Left lung (tissue), 10 donors: ENCODE measurements around the gene ZNF821. TPM values are rescaled to one million over a fixed set of nuclear protein-coding genes. Genes with fewer than 3 reads are reported as not detected.

Experiments
- ATAC-seq: fragments of 200-7000 bp; cut with Tn5 transposase; one replicate; pipeline ENCODE4 v1.9.1; 2020; ENCODE audit warnings: moderate library complexity
- DNase-seq, 4 donors: peaks; one replicate each; pipeline ENCODE4 v3.0.0-alpha.2; 2013 to 2020
- H3K27ac ChIP-seq, 2 donors: fragments of 200-600 bp; sonication (generic) in 1 of 2; one replicate each; pipeline versions ENCODE4 v1.5.0 to v1.8.0; 2020 to 2021
- H3K27me3 ChIP-seq, 2 donors: fragments of 200-600 bp; sonication (generic) in 1 of 2; one replicate each; pipeline versions ENCODE4 v1.5.0 to v1.8.0; 2020 to 2021
- H3K36me3 ChIP-seq, 2 donors: fragments of 200-600 bp; sonication (generic) in 1 of 2; one replicate each; pipeline versions ENCODE4 v1.5.0 to v1.8.0; 2020 to 2021
- H3K4me1 ChIP-seq, 2 donors: fragments of 200-600 bp; one replicate each; pipeline ENCODE4 v1.8.0; 2021
- H3K4me3 ChIP-seq, 2 donors: fragments of 200-600 bp; sonication (generic) in 1 of 2; one replicate each; pipeline versions ENCODE4 v1.5.0 to v1.8.0; 2020 to 2021; ENCODE audit warnings: mild to moderate bottlenecking in 1 of 2
- H3K9me3 ChIP-seq, 2 donors: fragments of 200-600 bp; sonication (generic) in 1 of 2; one replicate each; pipeline versions ENCODE4 v1.5.0 to v1.8.0; 2020 to 2021
- intact Hi-C, 2 donors: fragments of 100-400 bp; cut with DNase I; formaldehyde crosslinking; loops; one replicate each; pipeline versions ENCODE4 v1.11.2 to v1.14.2; 2022
- polyA plus RNA-seq, 6 donors: library from polyadenylated mRNA; unstranded; fragments of 120-200 nt; gene quantifications; one replicate each; pipeline ENCODE4 v1.2.1, GENCODE V29; 2013; ENCODE audit not compliant: insufficient read length in 6 of 6
- total RNA-seq, 2 donors: library from RNA; stranded (reverse); fragmentation: NEBNext Ultra II Directional; extraction: Animal tissue kit (Norgen Biotek cat#: 25700); gene quantifications; one replicate each; pipeline ENCODE4 v1.2.1, GENCODE V29; 2021
- TF ChIP-seq, protein P1 (sequence below), 2 donors: fragments of 200-600 bp; sonication (generic) in 1 of 2; IDR thresholded peaks; one replicate each; pipeline versions ENCODE4 v1.5.0 to v1.8.0; 2021; ENCODE audit warnings: antibody characterized with exemption in 2 of 2
- donor health status: DM: no; HTN: yes; CAD: no.
- donor health status: DM: no; HTN: no; CAD: no.

Gene ZNF821
- total and polyA plus RNA-seq, 8 donors: 5.3 to 24.7 (median 20.7) TPM

DNA sequence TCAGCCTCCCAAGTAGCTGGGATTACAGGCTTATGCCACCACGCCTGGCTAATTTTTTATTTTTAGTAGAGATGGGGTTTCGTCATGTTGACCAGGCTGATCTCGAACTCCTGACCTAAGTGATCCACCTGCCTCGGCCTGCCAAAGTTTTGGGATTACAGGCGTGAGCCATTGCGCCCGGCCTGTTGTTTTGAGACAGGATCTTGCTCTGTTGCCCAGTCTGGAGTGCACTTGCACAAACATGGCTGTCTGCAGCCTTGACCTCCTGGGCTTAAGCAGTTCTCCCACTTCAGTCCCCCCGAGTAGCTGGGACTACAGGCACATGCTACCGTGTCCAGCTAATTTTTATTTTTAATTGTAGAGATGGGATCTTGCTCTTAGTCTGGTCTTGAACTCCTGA is 20.3 kb upstream of the ZNF821 start:
- Histone ChIP-seq H3K4me3 (no peak overlapping the region), H3K4me1 (peaks cover 4 to 79% of the 10 kb centered on the region in 2 donors), H3K36me3 (peaks cover 0 to 4% of the 10 kb centered on the region in 2 donors), H3K27ac (no peak overlapping the region), H3K9me3 (no peaks in the 10 kb centered on the region), H3K27me3 (no peaks in the 10 kb centered on the region)
- DNase-seq (peak in 1 of 4 donors; percentile 51), ATAC-seq (no peak)
- intact Hi-C loops: no loop called here
- TF ChIP-seq, protein P1, sequence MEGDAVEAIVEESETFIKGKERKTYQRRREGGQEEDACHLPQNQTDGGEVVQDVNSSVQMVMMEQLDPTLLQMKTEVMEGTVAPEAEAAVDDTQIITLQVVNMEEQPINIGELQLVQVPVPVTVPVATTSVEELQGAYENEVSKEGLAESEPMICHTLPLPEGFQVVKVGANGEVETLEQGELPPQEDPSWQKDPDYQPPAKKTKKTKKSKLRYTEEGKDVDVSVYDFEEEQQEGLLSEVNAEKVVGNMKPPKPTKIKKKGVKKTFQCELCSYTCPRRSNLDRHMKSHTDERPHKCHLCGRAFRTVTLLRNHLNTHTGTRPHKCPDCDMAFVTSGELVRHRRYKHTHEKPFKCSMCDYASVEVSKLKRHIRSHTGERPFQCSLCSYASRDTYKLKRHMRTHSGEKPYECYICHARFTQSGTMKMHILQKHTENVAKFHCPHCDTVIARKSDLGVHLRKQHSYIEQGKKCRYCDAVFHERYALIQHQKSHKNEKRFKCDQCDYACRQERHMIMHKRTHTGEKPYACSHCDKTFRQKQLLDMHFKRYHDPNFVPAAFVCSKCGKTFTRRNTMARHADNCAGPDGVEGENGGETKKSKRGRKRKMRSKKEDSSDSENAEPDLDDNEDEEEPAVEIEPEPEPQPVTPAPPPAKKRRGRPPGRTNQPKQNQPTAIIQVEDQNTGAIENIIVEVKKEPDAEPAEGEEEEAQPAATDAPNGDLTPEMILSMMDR (IDR thresholded peaks at IDR 0.05): no peak

DNA sequence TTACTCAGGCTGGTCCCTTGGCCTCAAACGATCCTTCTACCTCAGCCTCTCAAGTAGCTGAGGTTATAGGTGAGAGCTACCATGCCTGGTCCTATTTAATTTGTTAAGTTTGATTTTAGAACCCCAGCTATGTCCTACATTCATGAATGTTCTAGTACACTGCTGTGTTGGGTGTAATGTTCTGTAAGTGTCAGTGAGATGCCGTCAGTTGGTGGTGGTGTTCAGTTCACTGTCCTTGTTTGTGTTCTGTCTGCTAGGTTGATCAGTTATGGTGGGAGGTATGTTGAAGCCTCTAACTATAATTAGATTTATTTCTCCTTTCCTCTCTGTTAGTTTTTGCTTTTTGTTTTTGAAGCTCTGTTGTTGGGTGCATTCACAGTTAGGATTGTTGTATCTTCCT is 19.6 kb upstream of the ZNF821 start:
- Histone ChIP-seq H3K4me1 (peaks cover 4 to 79% of the 10 kb centered on the region in 2 donors), H3K4me3 (no peak overlapping the region), H3K27me3 (no peaks in the 10 kb centered on the region), H3K27ac (no peak overlapping the region), H3K36me3 (no peaks in the 10 kb centered on the region), H3K9me3 (no peaks in the 10 kb centered on the region)
- TF ChIP-seq, protein P1 (IDR thresholded peaks at IDR 0.05): no peak
- ATAC-seq: no peak
- intact Hi-C loops: no loop called here
- DNase-seq: no peak

DNA sequence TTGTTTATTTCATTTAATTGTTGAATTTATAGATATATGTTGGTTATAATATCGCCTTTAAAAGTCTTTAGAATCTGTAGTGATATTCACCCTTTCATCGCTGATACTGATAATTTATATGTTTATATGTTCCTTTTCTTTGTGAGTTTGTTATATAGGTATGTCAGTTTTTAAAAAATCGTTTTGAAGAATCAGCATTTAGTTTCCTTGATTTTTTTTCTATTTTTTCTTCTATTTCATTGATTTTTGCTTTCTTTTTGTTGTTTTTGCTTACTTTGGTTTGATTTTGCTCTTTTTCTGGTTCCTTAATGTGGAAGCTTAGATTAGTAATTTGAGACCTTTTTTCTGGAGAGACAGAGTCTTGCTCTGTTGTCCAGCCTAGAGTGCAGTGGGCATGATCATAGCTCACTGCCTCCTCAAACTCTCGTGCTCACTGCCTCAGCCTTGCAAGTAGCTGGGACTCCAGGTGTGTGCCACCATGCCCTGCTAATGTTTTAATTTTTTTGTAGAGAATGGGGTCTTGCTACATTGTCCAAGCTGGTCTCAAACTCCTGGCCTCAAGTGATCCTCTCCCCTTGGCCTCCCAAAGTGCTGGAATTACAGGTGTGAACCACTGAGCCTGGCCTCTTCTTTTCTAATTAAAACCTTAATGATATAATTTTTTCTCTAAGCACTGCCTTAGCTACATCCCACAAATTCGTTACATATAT is 18.8 kb upstream of the ZNF821 start:
- no peak overlapping the region for H3K27ac ChIP-seq

DNA sequence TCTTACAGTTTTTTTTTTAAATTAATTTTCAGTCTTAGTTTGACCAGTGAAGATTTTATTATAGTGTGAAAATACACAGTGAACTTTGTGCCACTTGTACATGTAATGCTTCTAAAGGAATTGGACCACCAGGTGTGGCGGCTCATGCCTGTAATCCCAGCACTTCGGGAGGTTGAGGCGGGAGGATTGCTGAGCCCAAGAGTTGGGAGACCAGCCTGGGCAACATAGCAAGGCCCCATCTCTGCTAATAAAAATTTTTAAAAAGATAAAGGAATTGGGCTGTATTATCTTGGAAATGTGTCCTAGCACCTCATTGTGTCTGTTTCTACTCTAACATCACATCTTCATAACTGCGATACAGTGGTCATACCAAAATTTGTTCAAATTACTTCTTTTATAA is 15.2 kb upstream of the ZNF821 start:
- TF ChIP-seq, protein P1 (IDR thresholded peaks at IDR 0.05): no peak
- ATAC-seq (no peak), DNase-seq (no peak)
- Histone ChIP-seq H3K9me3 (no peaks in the 10 kb centered on the region), H3K4me3 (no peak overlapping the region), H3K27me3 (no peaks in the 10 kb centered on the region), H3K36me3 (no peaks in the 10 kb centered on the region), H3K27ac (no peak overlapping the region), H3K4me1 (peaks cover 13 to 70% of the 10 kb centered on the region in 2 donors)
- intact Hi-C loops: no loop called here

More for the DNA sequence above, 18.8 kb upstream of the ZNF821 start:
- DNase-seq (no peak), ATAC-seq (no peak)
- TF ChIP-seq, protein P1 (IDR thresholded peaks at IDR 0.05): no peak
- no peak overlapping the region for H3K4me3 ChIP-seq
- no peaks in the 10 kb centered on the region for H3K27me3 ChIP-seq
- intact Hi-C loops: no loop called here
- no peaks in the 10 kb centered on the region for H3K36me3 ChIP-seq
- no peaks in the 10 kb centered on the region for H3K9me3 ChIP-seq
- peaks cover 4 to 80% of the 10 kb centered on the region in 2 donors for H3K4me1 ChIP-seq

DNA sequence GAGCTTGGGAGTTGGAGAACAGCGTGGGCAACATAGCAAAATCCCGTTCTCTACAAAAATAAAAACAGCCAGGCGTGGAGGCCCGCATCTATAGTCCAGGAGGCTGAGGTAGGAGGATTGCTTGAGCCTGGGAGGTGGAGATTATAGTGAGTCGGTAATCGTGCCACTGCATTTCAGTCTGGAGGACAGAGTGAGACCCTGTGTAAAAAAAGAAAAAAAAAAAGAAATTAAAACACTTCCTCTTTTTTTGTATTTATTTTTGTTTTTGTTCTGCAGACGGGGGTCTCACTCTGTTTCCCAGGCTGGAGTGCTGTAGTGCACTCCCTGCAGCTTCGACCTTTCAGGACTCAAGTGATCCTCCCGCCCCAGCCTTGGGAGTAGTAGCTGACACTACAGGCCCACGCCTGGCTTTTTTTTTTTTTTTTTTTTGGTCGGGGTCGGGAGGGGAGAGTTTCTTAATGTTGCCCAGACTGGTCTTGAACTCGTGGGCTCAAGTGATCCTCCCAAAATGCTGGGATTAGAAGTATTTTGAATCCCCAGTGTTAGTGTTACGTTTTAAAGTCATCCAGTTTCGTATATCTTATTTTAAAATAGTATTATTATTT is 12.9 kb upstream of the ZNF821 start:
- H3K4me1 ChIP-seq: peaks cover 13 to 60% of the 10 kb centered on the region in 2 donors
- H3K27ac ChIP-seq: peak overlapping the region in 1 of 2 donors; percentile 92

More for the DNA sequence above, 12.9 kb upstream of the ZNF821 start:
- H3K9me3 ChIP-seq: no peaks in the 10 kb centered on the region
- peak overlapping the region; percentile 70 to 85 for H3K4me3 ChIP-seq
- intact Hi-C loops: no loop called here
- ATAC-seq (no peak), DNase-seq (no peak)
- no peaks in the 10 kb centered on the region for H3K27me3 ChIP-seq
- H3K36me3 ChIP-seq: no peaks in the 10 kb centered on the region
- TF ChIP-seq, protein P1 (IDR thresholded peaks at IDR 0.05): no peak
